Stimulated activated CD8-positive, alpha-beta memory T cell treated with anti-CD3 and anti-CD28 coated beads, Interleukin-12 subunit alpha, Interleukin-12 subunit beta, amount 100 ng/mL, for 4 hours (primary cell): ENCODE measurements around the gene KCNQ1.

Experiments
- DNase-seq: peaks from one replicate; pipeline ENCODE4 v3.0.0-alpha.2; 2020; ENCODE audit warnings: low read depth

The KCNQ1 gene

DNA sequence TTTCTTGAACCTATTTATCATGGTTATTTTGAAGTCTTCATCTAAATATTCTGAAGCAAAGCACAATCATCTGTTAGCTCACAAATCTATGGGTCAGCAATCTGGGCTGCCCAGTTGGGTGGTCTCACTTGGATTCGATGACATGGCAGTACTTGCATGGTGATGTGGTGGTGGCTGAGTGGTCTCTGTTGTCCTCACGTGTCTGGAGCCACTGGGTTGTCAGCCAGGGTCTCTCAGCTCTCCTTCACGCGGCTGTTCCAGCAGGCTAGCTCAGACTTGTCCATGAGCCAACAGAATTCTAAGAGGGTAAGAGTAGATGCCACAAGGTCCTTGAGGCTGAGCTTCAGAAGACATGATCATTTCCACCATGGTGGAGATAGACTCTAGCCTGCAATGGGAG is 321.4 kb downstream of the KCNQ1 start:
- DNase-seq = no peak

DNA sequence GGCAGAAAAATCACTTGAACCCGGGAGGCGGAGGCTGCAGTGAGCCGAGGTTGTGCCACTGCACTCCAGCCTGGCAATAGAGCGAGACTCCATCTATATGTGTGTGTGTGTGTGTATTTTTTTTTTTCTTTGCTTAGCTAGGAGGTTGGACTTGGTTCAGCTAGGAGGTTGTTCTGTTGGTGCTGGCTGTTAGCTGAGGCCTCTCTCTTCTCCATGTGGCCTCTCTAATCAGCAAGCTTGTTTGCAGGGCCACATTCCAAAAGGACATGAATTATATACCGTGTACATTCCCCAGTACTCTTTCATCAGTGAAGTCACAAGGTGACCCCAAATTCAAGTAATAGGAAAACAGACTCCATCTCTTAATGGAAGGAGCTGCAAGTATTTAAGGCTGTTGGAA is 322.3 kb downstream of the KCNQ1 start:
- DNase-seq = no peak

DNA sequence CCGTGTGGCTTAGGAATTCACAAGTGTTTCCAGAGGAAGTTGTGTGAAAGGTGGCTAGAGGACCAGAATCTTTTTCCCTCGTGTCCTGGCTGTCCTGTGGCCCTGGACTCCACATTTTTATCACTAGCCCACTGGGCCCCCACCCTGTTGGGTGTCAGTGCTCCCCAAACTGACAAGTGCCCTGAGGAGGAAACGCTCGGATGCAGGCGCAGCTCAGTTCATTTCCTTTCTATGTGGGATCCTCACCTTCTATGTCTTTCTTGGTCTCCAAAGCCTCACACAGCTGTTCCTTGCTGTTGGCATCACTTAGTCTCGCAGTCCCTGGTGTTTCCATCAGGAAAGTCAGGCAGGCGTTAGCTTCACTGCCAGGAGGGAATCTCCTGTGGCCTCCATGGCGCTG is 323.0 kb downstream of the KCNQ1 start:
- DNase-seq = no peak

DNA sequence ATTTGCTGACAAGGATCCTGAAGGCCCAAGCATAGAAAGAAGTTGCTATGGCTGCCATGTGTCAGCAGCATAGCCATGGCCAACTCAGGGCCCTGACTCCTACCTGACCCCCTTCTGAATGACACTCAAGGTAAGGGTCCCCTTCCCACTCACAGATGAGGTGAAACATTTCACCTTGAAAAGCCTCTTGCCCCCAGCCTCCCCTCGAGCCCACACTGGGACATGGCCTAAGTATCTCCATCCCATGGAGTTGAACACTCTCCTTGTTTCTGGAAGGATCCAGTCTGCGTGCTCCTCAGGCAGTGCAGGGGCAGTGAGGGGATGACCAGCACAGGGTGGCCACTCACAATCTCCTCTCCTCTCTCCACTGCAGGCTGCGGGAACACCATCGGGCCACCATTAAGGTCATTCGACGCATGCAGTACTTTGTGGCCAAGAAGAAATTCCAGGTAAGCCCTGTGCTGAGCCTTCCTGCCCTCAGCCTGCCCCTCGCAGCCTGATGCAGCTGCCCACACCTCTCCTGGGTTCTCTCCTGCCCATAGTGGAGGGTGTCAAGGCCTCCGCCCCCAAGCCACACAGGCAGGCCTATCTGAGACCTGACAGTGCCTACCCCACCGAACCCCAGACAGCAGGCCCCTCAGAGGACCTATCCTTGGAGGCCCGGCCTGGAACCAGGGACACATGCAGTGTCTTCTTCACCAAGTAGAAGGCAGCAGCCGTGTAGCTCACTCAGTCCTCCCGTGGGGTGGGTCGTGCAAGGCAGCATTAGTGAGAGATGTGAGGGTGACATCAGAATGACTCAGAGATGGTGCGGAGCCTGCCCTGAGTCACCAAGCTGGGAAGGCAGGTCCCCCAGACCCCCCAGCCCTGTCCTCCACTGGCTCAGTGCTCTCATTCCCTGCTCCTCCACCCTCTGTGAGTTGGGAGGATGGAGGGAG is 323.9 kb downstream of the KCNQ1 start:
- no peak for DNase-seq

DNA sequence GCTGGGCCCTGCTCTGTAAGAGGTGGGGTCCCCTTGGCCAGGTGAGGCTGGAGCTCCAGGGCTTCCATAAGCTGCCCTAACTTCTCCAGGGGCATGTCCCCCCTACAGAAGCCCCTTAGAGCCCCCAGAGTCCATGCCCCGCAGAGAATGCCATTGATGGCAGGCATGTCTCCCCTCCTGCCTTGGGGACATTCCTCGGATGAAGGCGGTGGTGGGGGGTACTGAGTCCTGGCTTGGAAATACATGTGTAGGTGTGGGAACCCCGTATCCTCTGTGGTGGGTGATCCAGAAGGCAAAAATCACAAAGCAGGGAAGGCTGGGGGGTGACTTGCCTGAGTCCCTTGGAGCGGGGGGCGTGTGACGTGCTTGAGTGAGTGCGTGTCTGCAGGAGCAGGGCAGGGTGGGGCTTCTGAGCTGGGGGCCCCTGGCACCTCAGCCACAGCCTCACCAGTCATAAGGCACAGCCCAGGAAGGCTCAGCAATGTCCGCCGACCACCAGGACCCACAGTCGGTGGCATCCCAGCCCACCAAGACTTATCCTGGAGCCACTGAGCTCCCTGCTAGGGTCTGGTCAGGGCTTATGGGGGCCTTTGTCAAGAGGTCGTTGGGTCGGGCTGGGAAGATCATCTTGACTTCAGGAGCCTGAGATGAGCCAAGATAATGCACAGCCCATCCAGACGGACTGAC is 324.7 kb downstream of the KCNQ1 start:
- DNase-seq = no peak

DNA sequence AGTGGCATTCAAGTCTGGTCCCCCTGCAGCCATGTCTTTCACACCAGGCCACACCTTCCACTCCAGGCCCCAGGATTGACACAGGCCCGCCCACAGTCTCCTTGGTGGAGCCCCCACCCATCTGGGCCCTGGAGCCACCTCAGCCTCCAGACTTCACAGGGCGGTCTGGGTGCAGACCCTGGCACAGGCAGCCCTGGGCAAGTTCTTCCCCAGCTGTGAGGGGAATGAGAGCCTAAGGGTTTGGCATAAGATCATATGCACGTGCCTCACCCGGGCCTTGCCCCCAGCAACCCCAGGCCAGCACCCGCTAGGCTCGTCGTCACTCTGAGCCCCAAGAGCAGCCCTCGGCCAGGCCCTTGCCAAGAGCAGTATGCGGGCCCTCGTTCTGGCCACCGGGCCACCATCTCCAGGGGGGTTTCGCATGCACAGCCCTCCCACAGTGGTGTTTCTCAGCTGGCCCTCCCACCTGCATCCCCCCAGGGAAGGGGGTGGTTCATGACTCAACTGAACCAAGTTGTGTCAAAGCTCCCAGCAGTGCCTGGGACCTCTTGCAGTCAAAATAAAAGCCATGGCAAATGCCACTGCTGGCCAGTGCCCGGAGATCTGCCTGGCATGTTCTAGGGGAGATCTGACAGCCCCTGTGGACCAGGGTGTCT is 325.4 kb downstream of the KCNQ1 start:
- DNase-seq = no peak

DNA sequence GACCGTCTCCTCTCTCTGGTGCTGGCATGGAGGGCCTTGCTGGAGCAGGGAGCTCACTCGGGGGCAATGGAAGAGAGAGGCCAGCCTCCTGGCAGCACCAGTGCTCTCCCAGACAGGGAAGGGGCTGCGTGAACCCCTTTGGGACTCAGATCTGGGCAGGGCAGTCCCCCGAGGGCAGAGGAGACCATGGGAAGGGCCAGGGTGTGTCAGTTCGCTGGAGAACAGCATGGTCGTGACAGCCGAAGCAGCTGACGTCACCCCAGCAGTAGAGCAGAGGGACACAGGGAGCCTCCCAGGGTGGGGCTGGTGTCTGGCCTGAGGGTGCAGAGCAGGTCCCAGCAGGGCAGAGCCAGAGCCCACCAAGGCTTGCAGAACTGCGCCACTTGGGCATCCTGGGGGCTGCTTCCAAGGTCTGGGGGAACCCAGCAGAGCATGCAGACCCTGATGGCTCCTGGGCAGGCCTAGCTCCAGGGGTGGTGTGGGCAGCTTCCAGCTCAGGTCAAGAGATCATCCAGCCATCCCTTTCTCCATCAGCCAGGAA is 326.0 kb downstream of the KCNQ1 start:
- no peak for DNase-seq

DNA sequence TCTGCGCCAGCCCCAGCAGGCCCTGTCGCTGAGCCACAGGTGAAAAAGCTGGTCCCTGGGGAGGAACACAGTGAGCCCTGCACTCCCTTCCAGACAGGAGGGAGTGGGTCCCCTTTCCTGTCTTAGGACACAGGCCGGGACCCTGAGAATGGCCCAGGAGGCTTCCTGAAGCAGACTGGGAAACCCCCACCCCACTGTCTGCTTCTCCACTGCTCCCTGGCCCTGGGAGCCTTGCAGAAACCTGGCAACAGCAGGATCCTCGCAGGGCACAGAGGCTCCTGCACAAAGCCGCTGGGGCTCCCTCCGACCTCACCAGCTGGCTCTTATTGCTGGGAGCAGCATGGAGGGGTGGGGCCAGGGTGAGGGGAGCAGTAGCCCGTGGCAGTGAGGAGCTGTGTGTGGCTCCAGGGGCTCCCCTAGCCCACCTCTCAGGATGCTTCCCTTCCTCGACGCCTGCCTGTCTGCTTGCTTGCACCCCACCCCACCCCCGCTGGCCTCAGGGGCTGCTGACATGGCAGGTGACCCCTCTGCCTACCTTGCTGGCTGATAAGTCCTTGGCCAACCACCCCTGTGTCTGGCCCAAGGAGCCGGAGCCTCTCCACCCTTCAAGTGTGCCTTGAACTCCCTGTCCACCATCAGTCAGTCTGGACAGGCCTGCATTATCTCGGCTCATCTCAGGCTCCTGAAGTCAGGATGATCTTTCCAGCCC is 327.1 kb downstream of the KCNQ1 start:
- DNase-seq = no peak

DNA sequence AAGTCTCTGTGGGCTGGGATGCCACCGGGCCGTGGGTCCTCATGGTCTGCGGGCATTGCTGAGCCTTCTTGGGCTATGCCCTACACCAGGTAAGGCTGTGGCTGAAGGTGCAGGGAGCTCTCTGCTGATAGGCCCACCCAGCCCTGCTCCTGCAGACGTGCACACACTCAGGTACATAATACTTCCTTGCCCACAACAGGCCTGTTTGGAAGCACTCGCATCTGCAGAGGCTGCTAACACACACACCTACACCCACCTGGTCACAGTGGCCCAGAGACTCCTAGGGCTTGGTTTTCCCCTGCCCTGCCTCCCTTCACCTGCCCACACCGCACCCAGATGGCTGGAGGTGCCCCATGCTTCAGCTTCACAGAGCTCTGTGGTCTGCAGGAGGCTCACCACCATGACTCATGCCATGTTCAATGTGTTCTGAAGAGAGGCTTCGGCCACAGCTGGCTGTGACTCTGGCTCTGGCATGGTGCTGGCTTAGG is 327.8 kb downstream of the KCNQ1 start:
- DNase-seq = no peak

DNA sequence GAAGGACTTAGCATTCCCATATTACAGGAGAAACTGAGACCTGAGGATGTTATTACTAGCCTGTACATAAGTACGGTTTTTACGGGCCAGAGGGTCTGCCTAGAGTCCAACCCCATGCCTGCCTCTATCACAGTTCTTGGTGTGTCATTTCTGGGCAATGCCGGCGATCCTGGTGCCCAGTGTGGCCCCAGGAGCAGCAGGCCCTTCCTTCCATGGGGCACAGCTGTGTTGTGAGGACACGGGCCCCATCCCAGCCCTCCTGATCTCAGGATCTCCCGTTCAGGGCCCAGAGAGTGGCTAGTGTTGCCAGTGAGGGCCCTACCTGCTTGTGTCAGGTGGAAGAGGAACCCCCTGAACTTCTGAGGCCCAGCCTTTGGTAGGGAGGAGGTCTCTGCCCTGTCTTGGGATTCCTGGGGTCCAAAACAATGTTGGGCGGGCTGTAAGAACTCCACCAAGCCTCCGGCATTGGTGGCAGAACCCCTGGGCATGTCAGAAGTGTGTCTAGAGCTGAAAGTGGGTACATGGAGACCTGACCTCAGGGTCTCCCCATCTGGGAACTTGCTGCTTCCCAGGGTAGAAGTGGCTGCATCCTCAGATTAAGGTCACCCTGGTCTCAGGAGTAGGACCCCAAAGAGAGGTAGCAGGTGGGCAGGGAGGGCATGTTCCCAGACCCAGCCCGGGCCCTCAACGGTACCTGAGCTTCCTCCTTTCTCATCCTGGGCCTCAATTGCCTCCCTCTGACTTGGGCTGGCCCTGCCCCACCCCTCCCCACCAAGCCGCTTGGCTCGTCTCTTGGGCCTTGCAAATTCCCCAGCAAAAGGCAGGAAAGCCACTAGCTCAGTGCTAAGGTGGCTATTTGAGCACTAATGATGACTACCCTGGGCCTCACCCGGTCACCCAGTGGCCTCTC is 329.6 kb downstream of the KCNQ1 start:
- DNase-seq = no peak

DNA sequence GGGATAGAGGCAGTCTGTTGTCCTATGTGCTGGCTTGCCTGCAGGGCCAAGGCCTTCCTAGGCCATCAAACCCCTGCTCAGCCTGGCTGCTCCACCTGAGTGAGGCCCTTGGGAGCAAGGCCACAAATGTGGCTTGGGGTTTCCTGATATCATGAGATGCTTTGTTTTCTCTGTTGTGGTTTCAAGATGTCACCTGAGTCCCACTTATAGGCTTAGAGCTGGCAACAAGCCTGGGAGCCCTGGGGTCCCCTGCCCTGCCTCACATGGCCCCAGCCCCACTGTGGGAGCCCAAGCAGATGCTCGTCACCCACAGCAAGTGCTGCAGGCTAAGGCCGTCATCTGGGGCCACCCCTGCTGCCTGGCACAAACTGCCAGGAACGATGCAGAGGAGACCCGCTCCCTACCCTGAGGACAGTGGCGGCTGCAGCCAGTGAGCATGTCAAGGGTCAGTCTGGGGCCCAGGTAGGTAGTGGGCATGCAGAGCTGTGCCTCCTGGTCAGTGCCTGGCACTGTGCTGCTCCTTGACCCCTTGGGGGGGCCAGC is 330.3 kb downstream of the KCNQ1 start:
- DNase-seq = no peak

DNA sequence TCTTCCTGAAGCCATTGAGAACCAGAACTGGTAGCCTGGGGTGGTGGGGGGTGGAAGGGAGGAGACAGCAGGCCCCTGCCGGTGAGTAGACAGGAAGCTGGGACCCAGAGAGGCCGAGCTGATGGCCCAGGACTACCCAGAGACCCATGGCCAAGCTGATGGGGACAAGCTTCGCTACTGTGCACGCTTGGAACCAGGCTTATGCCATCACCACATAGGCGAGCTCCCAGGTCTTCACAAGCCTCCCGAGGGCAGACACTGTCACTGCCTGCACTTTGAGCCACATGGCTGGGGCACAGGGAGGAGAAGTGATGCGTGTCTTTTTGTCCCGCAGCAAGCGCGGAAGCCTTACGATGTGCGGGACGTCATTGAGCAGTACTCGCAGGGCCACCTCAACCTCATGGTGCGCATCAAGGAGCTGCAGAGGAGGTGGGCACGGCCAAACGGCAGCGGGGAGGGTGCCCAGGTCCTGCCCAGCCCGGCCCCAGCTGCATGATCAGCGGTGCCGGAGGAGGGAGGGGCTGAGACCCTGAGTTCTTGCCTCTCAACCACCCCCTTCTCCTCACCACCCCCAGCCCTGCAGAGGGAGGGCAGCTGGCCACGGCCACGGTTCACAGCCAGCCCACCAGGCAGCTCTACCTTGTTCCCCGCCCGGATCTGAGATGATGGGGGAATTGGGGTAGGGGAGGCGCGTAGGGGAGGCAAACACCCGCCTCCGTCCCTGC is 331.0 kb downstream of the KCNQ1 start:
- DNase-seq = no peak

DNA sequence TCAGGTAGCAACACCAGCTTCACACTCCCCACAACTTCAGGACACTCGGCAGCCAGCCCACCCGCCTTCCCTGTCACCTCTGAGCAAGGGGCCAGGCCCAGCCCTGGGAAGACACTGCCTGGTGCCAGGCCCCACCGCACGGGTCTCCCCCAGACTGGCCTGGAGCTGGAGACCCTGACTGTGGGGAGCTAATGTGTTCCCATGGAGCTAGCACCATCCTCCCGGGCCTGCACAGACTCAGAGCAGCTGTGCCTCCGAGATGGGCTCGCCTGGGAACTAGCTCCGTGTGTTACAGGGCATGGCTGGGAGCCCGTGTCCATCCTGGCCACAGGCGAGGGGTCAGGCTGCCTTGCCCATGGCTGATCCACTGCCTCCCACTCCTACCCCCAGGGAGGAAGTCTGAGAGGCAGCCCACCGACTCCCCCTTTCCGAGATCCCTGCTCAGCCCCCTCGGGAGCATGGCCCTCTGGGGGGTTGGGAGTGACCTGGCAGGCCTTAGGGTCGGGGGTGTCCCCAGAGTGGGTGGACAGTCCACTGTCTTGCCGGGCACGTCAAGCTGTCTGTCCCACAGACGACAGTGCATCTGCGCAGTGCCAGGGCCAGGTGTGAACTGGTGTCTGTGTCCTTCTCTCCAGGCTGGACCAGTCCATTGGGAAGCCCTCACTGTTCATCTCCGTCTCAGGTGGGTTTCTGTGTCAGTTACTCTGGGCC is 331.7 kb downstream of the KCNQ1 start:
- DNase-seq = no peak

DNA sequence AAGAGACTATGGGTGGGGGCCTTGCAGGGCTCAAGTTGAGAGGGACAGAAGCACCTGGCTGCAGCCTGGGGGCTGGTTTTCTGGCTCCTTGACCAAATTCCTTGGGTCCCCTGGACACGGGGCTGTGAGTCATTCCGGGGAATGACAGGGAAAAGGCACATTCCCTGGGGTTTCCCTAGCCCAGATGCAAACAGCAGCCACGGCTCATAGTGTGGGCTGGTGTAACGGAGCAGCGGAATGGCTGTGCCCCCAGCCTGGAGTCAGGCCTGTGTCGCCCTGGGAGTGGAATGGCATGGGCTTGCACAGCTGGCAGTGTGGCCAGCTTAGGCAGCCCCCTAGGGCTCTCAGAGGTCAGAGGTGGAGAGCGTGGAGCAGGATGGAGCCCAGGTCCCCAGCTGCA is 332.6 kb downstream of the KCNQ1 start:
- DNase-seq = no peak

DNA sequence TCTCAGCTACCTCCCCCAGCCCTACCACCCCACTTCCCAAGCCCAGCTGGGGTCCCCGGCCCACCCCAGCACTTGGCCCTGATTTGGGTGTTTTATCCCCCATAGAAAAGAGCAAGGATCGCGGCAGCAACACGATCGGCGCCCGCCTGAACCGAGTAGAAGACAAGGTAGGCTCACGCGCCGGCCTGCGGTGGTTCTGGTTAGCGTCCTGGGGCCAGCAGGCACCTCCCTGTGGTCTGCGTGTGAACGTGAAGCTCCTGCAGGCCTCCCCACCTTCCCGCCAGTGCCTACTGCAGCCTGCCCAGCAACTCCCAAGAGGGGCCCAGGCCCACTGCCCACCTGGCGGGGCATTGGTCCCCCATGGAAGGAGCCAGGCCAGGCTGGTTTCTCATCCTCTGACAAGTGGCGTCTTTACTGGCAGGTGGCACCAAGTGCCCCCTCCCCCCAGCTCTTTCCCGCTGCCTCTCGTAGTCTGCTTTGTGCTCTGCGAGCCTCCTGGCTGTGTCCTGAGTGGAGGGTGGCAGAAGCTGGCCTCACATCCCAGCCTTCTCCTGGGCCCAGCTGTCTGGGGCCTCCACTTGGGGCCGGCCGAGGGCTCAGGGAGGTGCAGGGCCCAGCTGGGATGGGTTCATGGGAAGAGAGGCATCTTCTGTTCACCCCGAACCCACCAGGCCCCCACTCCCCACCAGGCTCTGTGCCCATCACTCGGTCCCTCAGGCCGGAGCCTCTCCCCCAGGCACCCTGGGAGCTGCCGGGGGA is 333.2 kb downstream of the KCNQ1 start:
- DNase-seq = no peak

DNA sequence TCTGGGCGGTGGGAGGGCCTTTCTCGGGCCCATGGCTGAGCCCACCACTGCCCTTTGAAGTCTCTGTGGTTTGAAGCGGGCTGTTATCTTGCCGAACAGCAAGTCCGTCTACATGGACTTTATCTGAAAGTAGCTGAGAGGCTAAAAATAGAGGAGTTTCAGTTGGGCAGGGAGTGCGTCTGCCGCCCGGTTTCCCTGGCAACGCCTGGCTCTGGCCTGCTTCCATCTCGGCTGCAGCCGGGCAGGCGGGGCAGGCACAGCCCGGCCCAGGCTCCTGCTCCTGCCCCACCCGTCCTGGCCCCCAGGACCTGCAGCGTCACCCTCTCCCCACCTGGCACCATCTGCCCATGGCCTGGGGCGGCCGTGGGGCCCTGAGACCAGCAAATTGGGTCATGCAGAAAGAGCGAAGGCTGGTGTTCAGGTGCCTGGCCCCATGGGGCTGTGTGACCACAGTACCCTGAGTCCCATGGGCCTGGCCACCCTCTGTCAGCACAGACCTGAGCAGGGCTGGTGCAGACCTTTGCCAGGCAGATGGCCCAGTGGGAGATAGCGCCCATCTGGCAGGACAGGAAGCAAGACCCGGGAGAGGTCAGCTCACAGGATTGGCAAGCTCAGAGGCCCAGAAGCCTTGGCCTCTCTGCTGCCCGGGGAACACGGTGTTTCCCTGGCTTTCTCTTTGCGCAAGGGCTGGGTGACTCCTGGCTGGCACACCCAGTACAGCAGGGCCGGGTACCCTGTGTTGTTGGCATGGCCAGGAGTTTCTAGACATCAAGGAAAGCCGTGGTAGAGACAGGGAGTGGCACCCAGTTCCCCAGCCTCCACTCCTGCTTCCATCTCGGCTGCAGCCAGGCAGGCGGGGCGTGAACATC is 334.1 kb downstream of the KCNQ1 start:
- no peak for DNase-seq

DNA sequence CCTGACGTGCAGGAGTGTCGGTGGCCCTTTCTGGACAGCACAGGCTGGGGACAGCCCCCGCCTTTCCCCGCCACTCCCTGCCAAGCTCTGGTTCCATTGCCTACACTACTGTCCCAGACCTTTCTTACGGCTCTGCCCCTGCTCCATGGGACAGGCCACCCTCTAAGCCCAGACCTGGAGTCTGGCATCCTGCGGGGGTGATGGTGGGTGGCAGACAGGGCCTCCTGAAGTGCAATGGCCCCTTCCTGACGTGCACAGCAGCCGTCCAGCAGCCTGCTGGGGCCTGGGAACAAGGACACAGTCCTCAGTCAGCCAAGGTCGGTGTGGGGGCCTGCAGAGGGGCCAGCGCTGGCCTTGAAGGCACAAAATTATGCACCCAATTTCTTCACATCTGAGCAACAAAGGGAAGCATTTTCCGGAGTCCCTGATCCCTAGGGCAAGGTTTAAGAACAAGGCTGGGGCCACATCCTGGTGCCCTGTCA is 334.7 kb downstream of the KCNQ1 start:
- DNase-seq = no peak
